Pulmonary artery endothelial cell (primary cell): ENCODE measurements around the gene SLC9A8. TPM values are rescaled to one million over a fixed set of nuclear protein-coding genes. Genes with fewer than 3 reads are reported as not detected.
"Not testable (repeated sequence)": the region's sequence is repeated elsewhere in the genome, so short reads cannot be mapped to it uniquely, and the experiment has no call there.

ENCODE experiments used
- DNase-seq: peaks from one replicate; pipeline ENCODE4 v3.0.0-alpha.2; 2011; ENCODE audit warnings: low read depth, low spot score
- total RNA-seq: library from RNA; depleted of rRNA; stranded (reverse); fragments of >200 nt; gene quantifications from 2 replicates; pipeline ENCODE4 v1.2.3, GENCODE V29; 2014

Gene SLC9A8
- total RNA-seq, 1 donor from 2014 or later, result 6.2 TPM

GRCh38 chr20:49893242-49894072 is 80.8 kb downstream of the SLC9A8 start:
- no peak for DNase-seq

- DNase-seq, result no peak
These were observed 81.4 kb downstream of the SLC9A8 start for GRCh38 chr20:49894073-49894470.

- DNase-seq, result not testable (repeated sequence)
These were observed 83.0 kb downstream of the SLC9A8 start for GRCh38 chr20:49895474-49896093.

GRCh38 chr20:49896204-49896603 is 83.6 kb downstream of the SLC9A8 start:
- DNase-seq, result no peak

GRCh38 chr20:49899541-49900383 is 87.1 kb downstream of the SLC9A8 start:
- DNase-seq, result no peak

- no peak for DNase-seq
These were observed 89.0 kb downstream of the SLC9A8 start for GRCh38 chr20:49901588-49901987.

- no peak for DNase-seq
These were observed 92.0 kb downstream of the SLC9A8 start for GRCh38 chr20:49904440-49905214.

GRCh38 chr20:49905415-49906091 is 92.9 kb downstream of the SLC9A8 start:
- no peak for DNase-seq

- no peak for DNase-seq
These were observed 93.5 kb downstream of the SLC9A8 start for GRCh38 chr20:49906101-49906604.

GRCh38 chr20:49906615-49907154 is 94.1 kb downstream of the SLC9A8 start:
- DNase-seq, result no peak

- DNase-seq, result no peak
These were observed 95.0 kb downstream of the SLC9A8 start for GRCh38 chr20:49907405-49908257.

- no peak for DNase-seq
These were observed 95.6 kb downstream of the SLC9A8 start for GRCh38 chr20:49908258-49908565.

- no peak for DNase-seq
These were observed 97.1 kb downstream of the SLC9A8 start for GRCh38 chr20:49909499-49910339.

- DNase-seq, result no peak
These were observed 97.7 kb downstream of the SLC9A8 start for GRCh38 chr20:49910340-49910706.

GRCh38 chr20:49913399-49914047 is 100.9 kb downstream of the SLC9A8 start:
- DNase-seq, result no peak

- no peak for DNase-seq
These were observed 101.9 kb downstream of the SLC9A8 start for GRCh38 chr20:49914310-49915117.

- DNase-seq, result no peak
These were observed 102.4 kb downstream of the SLC9A8 start for GRCh38 chr20:49915118-49915379.
